GOT3 (cell line): ENCODE measurements around the gene ARHGEF7.

Experiments
- DNase-seq: peaks from one replicate; lab custom pipeline; 2025; ENCODE audit warnings: mixed read lengths; lab: John Stamatoyannopoulos, UW

The ARHGEF7 gene

GRCh38 chr13:111201304-111201940 is 86.3 kb downstream of the ARHGEF7 start:
- no peak for DNase-seq

GRCh38 chr13:111202156-111202621 is 87.1 kb downstream of the ARHGEF7 start:
- no peak for DNase-seq

- no peak for DNase-seq
These were observed 87.6 kb downstream of the ARHGEF7 start for GRCh38 chr13:111202745-111203144.

- no peak for DNase-seq
These were observed 88.8 kb downstream of the ARHGEF7 start for GRCh38 chr13:111203736-111204389.

GRCh38 chr13:111204438-111205177 is 89.5 kb downstream of the ARHGEF7 start:
- DNase-seq: no peak

- DNase-seq: no peak
These were observed 91.0 kb downstream of the ARHGEF7 start for GRCh38 chr13:111206148-111206547.

- DNase-seq: no peak
These were observed 94.5 kb downstream of the ARHGEF7 start for GRCh38 chr13:111209613-111210012.

GRCh38 chr13:111210091-111210490 is 95.0 kb downstream of the ARHGEF7 start:
- no peak for DNase-seq

- DNase-seq: peak; percentile 18
These were observed 95.7 kb downstream of the ARHGEF7 start for GRCh38 chr13:111210544-111211469.

GRCh38 chr13:111211789-111212516 is 96.8 kb downstream of the ARHGEF7 start:
- no peak for DNase-seq

GRCh38 chr13:111212517-111212873 is 97.4 kb downstream of the ARHGEF7 start:
- no peak for DNase-seq

GRCh38 chr13:111213964-111214726 is 99.0 kb downstream of the ARHGEF7 start:
- no peak for DNase-seq

- DNase-seq: no peak
These were observed 100.3 kb downstream of the ARHGEF7 start for GRCh38 chr13:111215081-111216047.

- DNase-seq: no peak
These were observed 101.3 kb downstream of the ARHGEF7 start for GRCh38 chr13:111216166-111216960.

GRCh38 chr13:111217641-111218040 is 102.5 kb downstream of the ARHGEF7 start:
- DNase-seq: no peak

GRCh38 chr13:111219280-111219679 is 104.2 kb downstream of the ARHGEF7 start:
- no peak for DNase-seq

GRCh38 chr13:111219950-111220349 is 104.8 kb downstream of the ARHGEF7 start:
- no peak for DNase-seq

- DNase-seq: no peak
These were observed 110.1 kb downstream of the ARHGEF7 start for GRCh38 chr13:111225166-111225565.
